K562 (cell line): ENCODE measurements around the gene E2F2. TPM values are rescaled to one million over a fixed set of nuclear protein-coding genes. Genes with fewer than 3 reads are reported as not detected.

Experiments
- ARHGAP35 ChIP-seq: fragments of 450-650 bp; IDR thresholded peaks from 2 replicates; pipeline ENCODE4 v1.6.1; 2018; ENCODE audit not compliant: partially characterized antibody
- GTF2A2 ChIP-seq: IDR thresholded peaks from 2 replicates; pipeline ENCODE4 v1.6.1; 2016; ENCODE audit warnings: mild to moderate bottlenecking, missing genetic modification characterization, missing compliant biosample characterization
- GTF2E2 ChIP-seq: fragments of 200-800 bp; sonication (Bioruptor generic); IDR thresholded peaks from 2 replicates; pipeline ENCODE4 v1.6.1; 2016; ENCODE audit warnings: missing genetic modification characterization, missing compliant biosample characterization
- ILF3 ChIP-seq: fragments of 450-650 bp; IDR thresholded peaks from 2 replicates; pipeline ENCODE4 v1.6.1; 2018; ENCODE audit warnings: antibody characterized with exemption, mild to moderate bottlenecking, moderate library complexity, borderline replicate concordance
- MTA2 ChIP-seq: fragments of 450-650 bp; IDR thresholded peaks from 2 replicates; pipeline ENCODE4 v1.6.1; 2016; ENCODE audit warnings: low read depth
- MTA3 ChIP-seq: fragments of 450-650 bp; formaldehyde crosslinking; IDR thresholded peaks from 2 replicates; pipeline ENCODE4 v1.6.1; 2017; ENCODE audit warnings: mild to moderate bottlenecking, borderline replicate concordance
- NCOA2 ChIP-seq, 2 experiments: fragments of 450-650 bp; IDR thresholded peaks; 2 replicates each; pipeline ENCODE4 v1.6.1; 2018; ENCODE audit warnings: mild to moderate bottlenecking in 2 of 2, moderate library complexity in 1 of 2; ENCODE audit not compliant: partially characterized antibody in 2 of 2
- NFATC3 ChIP-seq: fragments of 450-650 bp; IDR thresholded peaks from 2 replicates; pipeline ENCODE4 v1.6.1; 2017; ENCODE audit warnings: mild to moderate bottlenecking
- NR3C1 ChIP-seq: sonication (generic); formaldehyde crosslinking; IDR thresholded peaks from 2 replicates; pipeline ENCODE4 v1.8.1; 2022; ENCODE audit warnings: missing genetic modification reagents
- SIX5 ChIP-seq, 2 experiments: IDR thresholded peaks; 2 replicates each; pipeline ENCODE4 v1.6.1; 2011; ENCODE audit warnings: low read length in 2 of 2, borderline replicate concordance in 1 of 2, low read depth in 1 of 2, mild to moderate bottlenecking in 1 of 2, moderate library complexity in 1 of 2; ENCODE audit not compliant: insufficient read depth in 1 of 2
- ZKSCAN3 ChIP-seq: fragments of 250-450 bp; sonication (Bioruptor Pico); IDR thresholded peaks from 2 replicates; pipeline ENCODE4 v1.4.0; 2020
- ZNF511 ChIP-seq: sonication (generic); formaldehyde crosslinking; IDR thresholded peaks from 2 replicates; pipeline ENCODE4 v1.8.0; 2022; ENCODE audit warnings: mild to moderate bottlenecking, missing genetic modification reagents
- polyA plus RNA-seq, 8 experiments: library from polyadenylated mRNA; depleted of rRNA in 4 of 8; stranded (reverse) in 5 of 8; unstranded in 3 of 8; fragments of >200 nt; fragmentation: Nextera tagmentation in 2 of 8; fragmentation: Illumina TruSeq in 1 of 8; extraction: Ambion mirVana in 2 of 8; extraction: Trizol in 1 of 8; gene quantifications; 2 replicates each; pipeline versions ENCODE4 v1.2.1 to v1.2.3, GENCODE V29; 2011 to 2014; ENCODE audit warnings: inconsistent platforms in 1 of 8, missing spikeins in 1 of 8
- total RNA-seq, 7 experiments: library from RNA; depleted of rRNA in 6 of 7; stranded (reverse); fragments of >200 nt in 6 of 7; fragmentation: Illumina TruSeq in 2 of 7; extraction: Trizol in 2 of 7; gene quantifications; 2 replicates each; pipeline versions ENCODE4 v1.2.1 to v1.2.3, GENCODE V29; 2011 to 2021; ENCODE audit warnings: low replicate concordance in 1 of 7
- TF ChIP-seq, protein P1 (sequence below): fragments of 250-450 bp; sonication (Bioruptor Pico); IDR thresholded peaks from 2 replicates; pipeline ENCODE4 v1.5.0; 2022; ENCODE audit warnings: mild to moderate bottlenecking
- TF ChIP-seq, protein P2 (sequence below), 2 experiments: fragments of 450-650 bp; IDR thresholded peaks; 2 replicates each; pipeline ENCODE4 v1.6.1; 2018; ENCODE audit warnings: mild to moderate bottlenecking in 2 of 2, low read depth in 1 of 2; ENCODE audit not compliant: partially characterized antibody in 2 of 2
- TF ChIP-seq, protein P3 (sequence below): sonication (generic); formaldehyde crosslinking; IDR thresholded peaks from 2 replicates; pipeline ENCODE4 v1.5.0; 2020; ENCODE audit warnings: missing genetic modification reagents
- TF ChIP-seq, protein P4 (sequence below), 2 experiments: fragments of 450-650 bp in 1 of 2; IDR thresholded peaks; 2 replicates each; pipeline ENCODE4 v1.6.1; 2011 to 2017; ENCODE audit warnings: low read depth in 2 of 2, antibody characterized with exemption in 1 of 2, borderline replicate concordance in 1 of 2, low read length in 1 of 2, mild to moderate bottlenecking in 1 of 2, mixed read lengths in 1 of 2; ENCODE audit not compliant: control insufficient read depth in 1 of 2

E2F2 gene
- total and polyA plus RNA-seq, 9 of the 15 experiments (the other 6 are each of a cell fraction or from before 2014, with no cell fraction given): 3.1 to 25.3 (median 11.4) TPM

- TF ChIP-seq, protein P1, sequence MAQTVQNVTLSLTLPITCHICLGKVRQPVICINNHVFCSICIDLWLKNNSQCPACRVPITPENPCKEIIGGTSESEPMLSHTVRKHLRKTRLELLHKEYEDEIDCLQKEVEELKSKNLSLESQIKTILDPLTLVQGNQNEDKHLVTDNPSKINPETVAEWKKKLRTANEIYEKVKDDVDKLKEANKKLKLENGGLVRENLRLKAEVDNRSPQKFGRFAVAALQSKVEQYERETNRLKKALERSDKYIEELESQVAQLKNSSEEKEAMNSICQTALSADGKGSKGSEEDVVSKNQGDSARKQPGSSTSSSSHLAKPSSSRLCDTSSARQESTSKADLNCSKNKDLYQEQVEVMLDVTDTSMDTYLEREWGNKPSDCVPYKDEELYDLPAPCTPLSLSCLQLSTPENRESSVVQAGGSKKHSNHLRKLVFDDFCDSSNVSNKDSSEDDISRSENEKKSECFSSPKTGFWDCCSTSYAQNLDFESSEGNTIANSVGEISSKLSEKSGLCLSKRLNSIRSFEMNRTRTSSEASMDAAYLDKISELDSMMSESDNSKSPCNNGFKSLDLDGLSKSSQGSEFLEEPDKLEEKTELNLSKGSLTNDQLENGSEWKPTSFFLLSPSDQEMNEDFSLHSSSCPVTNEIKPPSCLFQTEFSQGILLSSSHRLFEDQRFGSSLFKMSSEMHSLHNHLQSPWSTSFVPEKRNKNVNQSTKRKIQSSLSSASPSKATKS (CRISPR knock-in tag): no peak
- TF ChIP-seq NR3C1 (no peak), GTF2E2 (tag) (0 out of 2 replicates have a peak, but pooled peaks have one; percentile 47), SIX5 (IDR thresholded peaks at IDR 0.05; ENCODE audit: borderline replicate concordance in 1 of 2, insufficient read depth in 1 of 2, low read depth in 1 of 2, low read length in 2 of 2) (no peak), MTA3 (no peak), ILF3 (no peak), MTA2 (0 out of 2 replicates have a peak, but pooled peaks have one; percentile 9), NFATC3 (no peak), GTF2A2 (no peak), NCOA2 (IDR thresholded peaks at IDR 0.05; ENCODE audit: partially characterized antibody in 2 of 2) (no peak), ZKSCAN3 (no peak), ZNF511 (0 out of 2 replicates have a peak, but pooled peaks have one; percentile 20), ARHGAP35 (no peak)
- TF ChIP-seq, protein P2, sequence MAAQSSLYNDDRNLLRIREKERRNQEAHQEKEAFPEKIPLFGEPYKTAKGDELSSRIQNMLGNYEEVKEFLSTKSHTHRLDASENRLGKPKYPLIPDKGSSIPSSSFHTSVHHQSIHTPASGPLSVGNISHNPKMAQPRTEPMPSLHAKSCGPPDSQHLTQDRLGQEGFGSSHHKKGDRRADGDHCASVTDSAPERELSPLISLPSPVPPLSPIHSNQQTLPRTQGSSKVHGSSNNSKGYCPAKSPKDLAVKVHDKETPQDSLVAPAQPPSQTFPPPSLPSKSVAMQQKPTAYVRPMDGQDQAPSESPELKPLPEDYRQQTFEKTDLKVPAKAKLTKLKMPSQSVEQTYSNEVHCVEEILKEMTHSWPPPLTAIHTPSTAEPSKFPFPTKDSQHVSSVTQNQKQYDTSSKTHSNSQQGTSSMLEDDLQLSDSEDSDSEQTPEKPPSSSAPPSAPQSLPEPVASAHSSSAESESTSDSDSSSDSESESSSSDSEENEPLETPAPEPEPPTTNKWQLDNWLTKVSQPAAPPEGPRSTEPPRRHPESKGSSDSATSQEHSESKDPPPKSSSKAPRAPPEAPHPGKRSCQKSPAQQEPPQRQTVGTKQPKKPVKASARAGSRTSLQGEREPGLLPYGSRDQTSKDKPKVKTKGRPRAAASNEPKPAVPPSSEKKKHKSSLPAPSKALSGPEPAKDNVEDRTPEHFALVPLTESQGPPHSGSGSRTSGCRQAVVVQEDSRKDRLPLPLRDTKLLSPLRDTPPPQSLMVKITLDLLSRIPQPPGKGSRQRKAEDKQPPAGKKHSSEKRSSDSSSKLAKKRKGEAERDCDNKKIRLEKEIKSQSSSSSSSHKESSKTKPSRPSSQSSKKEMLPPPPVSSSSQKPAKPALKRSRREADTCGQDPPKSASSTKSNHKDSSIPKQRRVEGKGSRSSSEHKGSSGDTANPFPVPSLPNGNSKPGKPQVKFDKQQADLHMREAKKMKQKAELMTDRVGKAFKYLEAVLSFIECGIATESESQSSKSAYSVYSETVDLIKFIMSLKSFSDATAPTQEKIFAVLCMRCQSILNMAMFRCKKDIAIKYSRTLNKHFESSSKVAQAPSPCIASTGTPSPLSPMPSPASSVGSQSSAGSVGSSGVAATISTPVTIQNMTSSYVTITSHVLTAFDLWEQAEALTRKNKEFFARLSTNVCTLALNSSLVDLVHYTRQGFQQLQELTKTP (IDR thresholded peaks at IDR 0.05; ENCODE audit: low read depth in 1 of 2, partially characterized antibody in 2 of 2): no peak
- TF ChIP-seq, protein P3, sequence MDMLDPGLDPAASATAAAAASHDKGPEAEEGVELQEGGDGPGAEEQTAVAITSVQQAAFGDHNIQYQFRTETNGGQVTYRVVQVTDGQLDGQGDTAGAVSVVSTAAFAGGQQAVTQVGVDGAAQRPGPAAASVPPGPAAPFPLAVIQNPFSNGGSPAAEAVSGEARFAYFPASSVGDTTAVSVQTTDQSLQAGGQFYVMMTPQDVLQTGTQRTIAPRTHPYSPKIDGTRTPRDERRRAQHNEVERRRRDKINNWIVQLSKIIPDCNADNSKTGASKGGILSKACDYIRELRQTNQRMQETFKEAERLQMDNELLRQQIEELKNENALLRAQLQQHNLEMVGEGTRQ: peak; percentile 88
- TF ChIP-seq, protein P4, sequence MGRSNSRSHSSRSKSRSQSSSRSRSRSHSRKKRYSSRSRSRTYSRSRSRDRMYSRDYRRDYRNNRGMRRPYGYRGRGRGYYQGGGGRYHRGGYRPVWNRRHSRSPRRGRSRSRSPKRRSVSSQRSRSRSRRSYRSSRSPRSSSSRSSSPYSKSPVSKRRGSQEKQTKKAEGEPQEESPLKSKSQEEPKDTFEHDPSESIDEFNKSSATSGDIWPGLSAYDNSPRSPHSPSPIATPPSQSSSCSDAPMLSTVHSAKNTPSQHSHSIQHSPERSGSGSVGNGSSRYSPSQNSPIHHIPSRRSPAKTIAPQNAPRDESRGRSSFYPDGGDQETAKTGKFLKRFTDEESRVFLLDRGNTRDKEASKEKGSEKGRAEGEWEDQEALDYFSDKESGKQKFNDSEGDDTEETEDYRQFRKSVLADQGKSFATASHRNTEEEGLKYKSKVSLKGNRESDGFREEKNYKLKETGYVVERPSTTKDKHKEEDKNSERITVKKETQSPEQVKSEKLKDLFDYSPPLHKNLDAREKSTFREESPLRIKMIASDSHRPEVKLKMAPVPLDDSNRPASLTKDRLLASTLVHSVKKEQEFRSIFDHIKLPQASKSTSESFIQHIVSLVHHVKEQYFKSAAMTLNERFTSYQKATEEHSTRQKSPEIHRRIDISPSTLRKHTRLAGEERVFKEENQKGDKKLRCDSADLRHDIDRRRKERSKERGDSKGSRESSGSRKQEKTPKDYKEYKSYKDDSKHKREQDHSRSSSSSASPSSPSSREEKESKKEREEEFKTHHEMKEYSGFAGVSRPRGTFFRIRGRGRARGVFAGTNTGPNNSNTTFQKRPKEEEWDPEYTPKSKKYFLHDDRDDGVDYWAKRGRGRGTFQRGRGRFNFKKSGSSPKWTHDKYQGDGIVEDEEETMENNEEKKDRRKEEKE (IDR thresholded peaks at IDR 0.05; ENCODE audit: borderline replicate concordance in 1 of 2, control insufficient read depth in 1 of 2, low read depth in 2 of 2, low read length in 1 of 2): no peak
These were observed 23.6 kb upstream of the E2F2 start (continued) for GRCh38 chr1:23554481-23555269.
